B cell (primary cell): ENCODE results near the gene SHISA3.

Source experiments
- EZH2 ChIP-seq: IDR thresholded peaks from 2 replicates; pipeline ENCODE4 v1.6.1; 2012; ENCODE audit warnings: borderline replicate concordance, low read depth, mild to moderate bottlenecking, moderate library complexity, low read length; ENCODE audit not compliant: insufficient read depth, poor library complexity, severe bottlenecking
- TF ChIP-seq, protein P1 (sequence below): fragments of 200-600 bp; IDR thresholded peaks from one replicate; pipeline ENCODE4 v1.8.0; 2022; ENCODE audit warnings: antibody characterized with exemption, mild to moderate bottlenecking

DNA sequence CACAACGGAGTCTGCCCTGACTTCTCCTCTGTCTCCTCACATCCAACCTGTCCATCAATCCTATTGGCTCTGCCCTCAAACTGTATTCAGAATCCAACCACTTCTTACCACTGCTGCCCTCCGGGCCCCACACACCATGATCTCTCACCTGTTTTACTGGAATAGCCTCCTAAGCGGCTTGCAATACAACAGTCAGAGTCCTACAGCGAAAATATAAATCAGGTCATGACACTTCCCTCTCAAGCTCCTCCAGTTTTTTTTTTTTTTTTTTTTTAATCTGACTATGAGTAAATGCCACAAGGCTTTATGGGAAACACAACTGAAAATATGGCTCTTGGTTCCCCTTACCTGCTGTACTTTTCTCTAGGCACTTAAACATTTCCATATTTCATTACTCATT, 42.8 kb downstream of the SHISA3 start:
- TF ChIP-seq, protein P1, sequence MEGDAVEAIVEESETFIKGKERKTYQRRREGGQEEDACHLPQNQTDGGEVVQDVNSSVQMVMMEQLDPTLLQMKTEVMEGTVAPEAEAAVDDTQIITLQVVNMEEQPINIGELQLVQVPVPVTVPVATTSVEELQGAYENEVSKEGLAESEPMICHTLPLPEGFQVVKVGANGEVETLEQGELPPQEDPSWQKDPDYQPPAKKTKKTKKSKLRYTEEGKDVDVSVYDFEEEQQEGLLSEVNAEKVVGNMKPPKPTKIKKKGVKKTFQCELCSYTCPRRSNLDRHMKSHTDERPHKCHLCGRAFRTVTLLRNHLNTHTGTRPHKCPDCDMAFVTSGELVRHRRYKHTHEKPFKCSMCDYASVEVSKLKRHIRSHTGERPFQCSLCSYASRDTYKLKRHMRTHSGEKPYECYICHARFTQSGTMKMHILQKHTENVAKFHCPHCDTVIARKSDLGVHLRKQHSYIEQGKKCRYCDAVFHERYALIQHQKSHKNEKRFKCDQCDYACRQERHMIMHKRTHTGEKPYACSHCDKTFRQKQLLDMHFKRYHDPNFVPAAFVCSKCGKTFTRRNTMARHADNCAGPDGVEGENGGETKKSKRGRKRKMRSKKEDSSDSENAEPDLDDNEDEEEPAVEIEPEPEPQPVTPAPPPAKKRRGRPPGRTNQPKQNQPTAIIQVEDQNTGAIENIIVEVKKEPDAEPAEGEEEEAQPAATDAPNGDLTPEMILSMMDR: no peak
- no peak for TF ChIP-seq EZH2
